Ishikawa (cell line): Measurements from ENCODE around the gene SPATA6.

ENCODE experiments used
- CEBPB ChIP-seq: IDR thresholded peaks from 2 replicates; pipeline ENCODE4 v1.6.1; 2012
- CREB1 ChIP-seq: IDR thresholded peaks from 2 replicates; pipeline ENCODE4 v1.6.1; 2012; ENCODE audit warnings: low read depth
- EGR1 ChIP-seq: IDR thresholded peaks from 2 replicates; pipeline ENCODE4 v1.6.1; 2012
- EP300 ChIP-seq: IDR thresholded peaks from 2 replicates; pipeline ENCODE4 v1.6.1; 2012; ENCODE audit warnings: borderline replicate concordance
- FOXM1 ChIP-seq: IDR thresholded peaks from 2 replicates; pipeline ENCODE4 v1.6.1; 2012; ENCODE audit warnings: low read depth, borderline replicate concordance
- MAX ChIP-seq: IDR thresholded peaks from 2 replicates; pipeline ENCODE4 v1.6.1; 2012
- NFIC ChIP-seq: IDR thresholded peaks from 2 replicates; pipeline ENCODE4 v1.6.1; 2012
- RAD21 ChIP-seq: IDR thresholded peaks from 2 replicates; pipeline ENCODE4 v1.6.1; 2012; ENCODE audit warnings: low read depth
- TAF1 ChIP-seq: IDR thresholded peaks from 2 replicates; pipeline ENCODE4 v1.6.1; 2012; ENCODE audit warnings: low read depth, mild to moderate bottlenecking
- TCF12 ChIP-seq: IDR thresholded peaks from 2 replicates; pipeline ENCODE4 v1.6.1; 2012; ENCODE audit warnings: low read depth
- TEAD4 ChIP-seq: IDR thresholded peaks from 2 replicates; pipeline ENCODE4 v1.6.1; 2012
- USF1 ChIP-seq: IDR thresholded peaks from 2 replicates; pipeline ENCODE4 v1.6.1; 2012
- YY1 ChIP-seq: IDR thresholded peaks from 2 replicates; pipeline ENCODE4 v1.6.1; 2012; ENCODE audit warnings: low read depth
- ZBTB7A ChIP-seq: IDR thresholded peaks from 2 replicates; pipeline ENCODE4 v1.6.1; 2012; ENCODE audit warnings: low read depth
- TF ChIP-seq, protein P1 (sequence below): IDR thresholded peaks from 2 replicates; pipeline ENCODE4 v1.6.1; 2012; ENCODE audit warnings: low read depth, mild to moderate bottlenecking

SPATA6 gene

GRCh38 chr1:48344373-48344772, 127.6 kb downstream of the SPATA6 start:
- no peak for TF ChIP-seq ZBTB7A
- TF ChIP-seq, protein P1, sequence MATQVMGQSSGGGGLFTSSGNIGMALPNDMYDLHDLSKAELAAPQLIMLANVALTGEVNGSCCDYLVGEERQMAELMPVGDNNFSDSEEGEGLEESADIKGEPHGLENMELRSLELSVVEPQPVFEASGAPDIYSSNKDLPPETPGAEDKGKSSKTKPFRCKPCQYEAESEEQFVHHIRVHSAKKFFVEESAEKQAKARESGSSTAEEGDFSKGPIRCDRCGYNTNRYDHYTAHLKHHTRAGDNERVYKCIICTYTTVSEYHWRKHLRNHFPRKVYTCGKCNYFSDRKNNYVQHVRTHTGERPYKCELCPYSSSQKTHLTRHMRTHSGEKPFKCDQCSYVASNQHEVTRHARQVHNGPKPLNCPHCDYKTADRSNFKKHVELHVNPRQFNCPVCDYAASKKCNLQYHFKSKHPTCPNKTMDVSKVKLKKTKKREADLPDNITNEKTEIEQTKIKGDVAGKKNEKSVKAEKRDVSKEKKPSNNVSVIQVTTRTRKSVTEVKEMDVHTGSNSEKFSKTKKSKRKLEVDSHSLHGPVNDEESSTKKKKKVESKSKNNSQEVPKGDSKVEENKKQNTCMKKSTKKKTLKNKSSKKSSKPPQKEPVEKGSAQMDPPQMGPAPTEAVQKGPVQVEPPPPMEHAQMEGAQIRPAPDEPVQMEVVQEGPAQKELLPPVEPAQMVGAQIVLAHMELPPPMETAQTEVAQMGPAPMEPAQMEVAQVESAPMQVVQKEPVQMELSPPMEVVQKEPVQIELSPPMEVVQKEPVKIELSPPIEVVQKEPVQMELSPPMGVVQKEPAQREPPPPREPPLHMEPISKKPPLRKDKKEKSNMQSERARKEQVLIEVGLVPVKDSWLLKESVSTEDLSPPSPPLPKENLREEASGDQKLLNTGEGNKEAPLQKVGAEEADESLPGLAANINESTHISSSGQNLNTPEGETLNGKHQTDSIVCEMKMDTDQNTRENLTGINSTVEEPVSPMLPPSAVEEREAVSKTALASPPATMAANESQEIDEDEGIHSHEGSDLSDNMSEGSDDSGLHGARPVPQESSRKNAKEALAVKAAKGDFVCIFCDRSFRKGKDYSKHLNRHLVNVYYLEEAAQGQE = no peak
- TF ChIP-seq CREB1 = no peak

DNA sequence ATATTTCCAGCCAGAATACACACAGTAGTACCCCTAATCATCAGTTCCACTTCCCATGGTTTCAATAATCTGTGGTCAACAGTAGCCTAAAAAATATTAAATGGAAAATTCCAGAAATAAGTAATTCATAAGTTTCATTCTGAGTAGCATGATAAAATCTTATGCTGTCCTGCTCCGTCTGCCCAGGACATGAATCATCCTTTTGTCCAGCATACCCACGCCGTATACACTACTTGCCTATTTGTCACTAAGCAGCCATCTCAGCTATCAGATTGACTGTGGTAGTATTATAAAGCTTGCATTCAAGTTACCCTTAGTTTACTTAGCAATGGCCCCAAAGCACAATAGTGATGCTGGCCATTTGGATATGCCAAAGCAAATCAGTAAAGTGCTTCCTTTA, 130.8 kb downstream of the SPATA6 start:
- no peak for TF ChIP-seq EGR1
- TF ChIP-seq CREB1 = no peak
- TF ChIP-seq NFIC = no peak
- no peak for TF ChIP-seq CEBPB
- TF ChIP-seq TCF12 = no peak
- TF ChIP-seq MAX = no peak

DNA sequence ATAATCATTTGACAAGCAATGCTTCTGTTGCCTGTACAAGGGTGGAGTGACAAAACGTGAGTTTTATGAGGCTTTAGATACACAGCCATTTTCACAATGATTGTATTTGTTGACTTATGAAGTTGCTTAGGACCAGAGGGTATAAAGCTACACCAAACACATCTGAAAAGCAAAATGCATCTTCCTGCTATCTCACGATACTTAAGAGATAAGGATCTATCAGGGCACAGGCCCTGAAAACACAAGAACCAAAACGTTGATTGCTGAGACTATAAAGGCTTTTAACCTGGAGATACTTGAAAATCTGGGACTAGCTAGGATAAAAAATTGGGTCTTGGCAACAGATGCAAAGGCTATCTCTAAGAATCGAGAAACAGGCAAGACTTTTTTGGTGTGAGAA, 133.7 kb downstream of the SPATA6 start:
- no peak for TF ChIP-seq TAF1
- TF ChIP-seq FOXM1 = no peak
- TF ChIP-seq, protein P1 = no peak
- no peak for TF ChIP-seq USF1
- no peak for TF ChIP-seq MAX
- TF ChIP-seq ZBTB7A = no peak
- no peak for TF ChIP-seq YY1
- no peak for TF ChIP-seq CEBPB
- TF ChIP-seq EP300 = no peak
- no peak for TF ChIP-seq RAD21
- TF ChIP-seq TCF12 = no peak

DNA sequence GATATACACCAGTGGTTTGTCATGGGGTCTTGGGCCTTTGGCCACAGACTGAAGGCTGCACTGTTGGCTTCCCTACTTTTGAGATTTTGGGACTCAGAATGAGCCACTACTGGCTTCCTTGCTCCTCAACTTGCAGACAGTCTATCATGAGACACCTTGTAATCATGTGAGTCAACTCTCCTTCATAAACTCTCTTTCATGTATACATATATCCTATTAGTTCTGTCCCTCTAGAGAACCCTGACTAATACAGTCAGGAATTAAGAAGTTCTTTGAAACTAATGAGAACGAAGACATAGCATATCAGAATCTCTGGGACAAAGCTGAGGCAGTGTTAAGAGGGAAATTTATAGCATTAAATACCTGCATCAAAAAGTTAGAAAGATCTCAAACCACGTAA, 138.7 kb downstream of the SPATA6 start:
- TF ChIP-seq TCF12 (no peak), CREB1 (no peak), FOXM1 (no peak), EP300 (no peak), NFIC (no peak), RAD21 (no peak), YY1 (no peak)

GRCh38 chr1:48332115-48332514, 139.9 kb downstream of the SPATA6 start:
- TF ChIP-seq NFIC (no peak), TEAD4 (no peak), USF1 (no peak)

GRCh38 chr1:48329905-48330304, 142.1 kb downstream of the SPATA6 start:
- TF ChIP-seq NFIC (no peak), CREB1 (no peak), EGR1 (no peak), CEBPB (no peak), YY1 (no peak), TAF1 (no peak), TEAD4 (no peak), MAX (no peak), EP300 (no peak), USF1 (no peak), RAD21 (no peak), ZBTB7A (no peak), FOXM1 (no peak), TCF12 (no peak)
- TF ChIP-seq, protein P1 = no peak
